OCI-M1 (cell line): Measurements from ENCODE around the gene LDB2.
"Not testable (repeated sequence)": the region's sequence is repeated elsewhere in the genome, so short reads cannot be mapped to it uniquely, and the experiment has no call there.

ENCODE experiments used
- DNase-seq: peaks from one replicate; lab custom pipeline; 2025; lab: John Stamatoyannopoulos, UW

The LDB2 gene

GRCh38 chr4:16544869-16545268 lies 353.6 kb downstream of the LDB2 start:
- no peak for DNase-seq

- DNase-seq = no peak
These were observed 354.2 kb downstream of the LDB2 start for GRCh38 chr4:16544251-16544721.

- no peak for DNase-seq
These were observed 360.5 kb downstream of the LDB2 start for GRCh38 chr4:16537926-16538325.

- DNase-seq = peak; percentile 6
These were observed 366.0 kb downstream of the LDB2 start for GRCh38 chr4:16532240-16532970.

GRCh38 chr4:16530688-16531635 lies 367.5 kb downstream of the LDB2 start:
- no peak for DNase-seq

GRCh38 chr4:16524911-16525554 lies 373.4 kb downstream of the LDB2 start:
- no peak for DNase-seq

- DNase-seq = no peak
These were observed 374.0 kb downstream of the LDB2 start for GRCh38 chr4:16524406-16524805.

- not testable (repeated sequence) for DNase-seq
These were observed 374.9 kb downstream of the LDB2 start for GRCh38 chr4:16523526-16523925.

GRCh38 chr4:16521156-16521915 lies 377.1 kb downstream of the LDB2 start:
- no peak for DNase-seq

- DNase-seq = peak; percentile 73
These were observed 381.5 kb downstream of the LDB2 start for GRCh38 chr4:16516796-16517439.

GRCh38 chr4:16513876-16514275 lies 384.6 kb downstream of the LDB2 start:
- DNase-seq = no peak

- DNase-seq = peak; percentile 23
These were observed 389.5 kb downstream of the LDB2 start for GRCh38 chr4:16508968-16509367.

GRCh38 chr4:16505726-16506125 lies 392.7 kb downstream of the LDB2 start:
- no peak for DNase-seq

GRCh38 chr4:16505267-16505666 lies 393.2 kb downstream of the LDB2 start:
- DNase-seq = no peak

GRCh38 chr4:16503421-16504100 lies 394.9 kb downstream of the LDB2 start:
- no peak for DNase-seq

GRCh38 chr4:16498978-16499377 lies 399.5 kb downstream of the LDB2 start:
- no peak for DNase-seq

- no peak for DNase-seq
These were observed 401.9 kb downstream of the LDB2 start for GRCh38 chr4:16496501-16496900.

- no peak for DNase-seq
These were observed 405.6 kb downstream of the LDB2 start for GRCh38 chr4:16492872-16493271.

- DNase-seq = no peak
These were observed 409.2 kb downstream of the LDB2 start for GRCh38 chr4:16489226-16489625.

- DNase-seq = no peak
These were observed 410.4 kb downstream of the LDB2 start for GRCh38 chr4:16488084-16488483.

GRCh38 chr4:16484711-16485110 lies 413.7 kb downstream of the LDB2 start:
- DNase-seq = no peak
